IMR-90 (cell line): ENCODE measurements around the gene PEA15. TPM values are rescaled to one million over a fixed set of nuclear protein-coding genes. Genes with fewer than 3 reads are reported as not detected.

ENCODE experiments used
- ATAC-seq: fragments of 200-7000 bp; cut with Tn5 transposase; 2 replicates; pipeline ENCODE4 v1.9.1; 2020; ENCODE audit warnings: low read depth, mild to moderate bottlenecking, moderate library complexity
- BruUV-seq: library from RNA; stranded (reverse); fragments of 400-500 nt; replicated peaks from 2 replicates; lab custom pipeline; 2021; lab: Mats Ljungman, UMichigan
- CTCF ChIA-PET: fragments of 300-600 bp; formaldehyde crosslinking; extraction: SDS; loops from one replicate; lab custom pipeline; 2021; ENCODE audit warnings: antibody characterized with exemption; lab: Yijun Ruan, JAX
- POLR2A ChIA-PET: fragments of 300-600 bp; sonication (Branson Sonifier 250); formaldehyde crosslinking; loops from one replicate; lab custom pipeline; 2022; ENCODE audit warnings: antibody characterized with exemption; ENCODE audit not compliant: unreplicated experiment; lab: Charles Lee
- DNase-seq: peaks from one replicate; pipeline ENCODE4 v3.0.0; 2013
- H2AFZ ChIP-seq: replicated peaks from 2 replicates; pipeline ENCODE3; 2013; ENCODE audit warnings: low read length, mild to moderate bottlenecking; ENCODE audit not compliant: poor library complexity
- H2AK5ac ChIP-seq: 2 replicates; pipeline ENCODE4 v1.6.1; 2013; ENCODE audit warnings: low read depth, low read length, inconsistent platforms
- H2AK9ac ChIP-seq: replicated peaks from 2 replicates; pipeline ENCODE3; 2013; ENCODE audit warnings: mild to moderate bottlenecking, low read depth, low read length, moderate library complexity; ENCODE audit not compliant: poor library complexity
- H2BK120ac ChIP-seq: 2 replicates; pipeline ENCODE4 v1.6.1; 2013; ENCODE audit warnings: low read depth, low read length, inconsistent platforms
- H2BK15ac ChIP-seq: 3 replicates; pipeline ENCODE4 v1.6.1; 2013; ENCODE audit warnings: low read depth, low read length, inconsistent platforms
- H2BK20ac ChIP-seq: 2 replicates; pipeline ENCODE4 v1.6.1; 2013; ENCODE audit warnings: low read depth, mild to moderate bottlenecking, inconsistent platforms, low read length, moderate library complexity
- H2BK5ac ChIP-seq: 2 replicates; pipeline ENCODE4 v1.6.1; 2013; ENCODE audit warnings: mild to moderate bottlenecking, low read depth, low read length, inconsistent platforms; ENCODE audit not compliant: poor library complexity, severe bottlenecking
- H3K14ac ChIP-seq: replicated peaks from 2 replicates; pipeline ENCODE4 v1.6.1; 2013; ENCODE audit warnings: low read depth, low read length, inconsistent platforms
- H3K18ac ChIP-seq: 2 replicates; pipeline ENCODE4 v1.6.1; 2013; ENCODE audit warnings: low read depth, low read length, control low read depth
- H3K23ac ChIP-seq: 2 replicates; pipeline ENCODE4 v1.6.1; 2013; ENCODE audit warnings: low read depth, low read length, inconsistent platforms
- H3K27ac ChIP-seq: 2 replicates; pipeline ENCODE4 v1.5.1; 2013; ENCODE audit warnings: mild to moderate bottlenecking, control low read depth, low read length; ENCODE audit not compliant: insufficient read depth
- H3K27me3 ChIP-seq: 2 replicates; pipeline ENCODE4 v1.6.1; 2013; ENCODE audit warnings: low read length; ENCODE audit not compliant: control insufficient read depth, insufficient read depth
- H3K36me3 ChIP-seq: 2 replicates; pipeline ENCODE4 v1.6.1; 2013; ENCODE audit warnings: low read length, mixed read lengths; ENCODE audit not compliant: control insufficient read depth, insufficient read depth
- H3K4ac ChIP-seq: 2 replicates; pipeline ENCODE4 v1.6.1; 2013; ENCODE audit warnings: low read depth, low read length, inconsistent platforms
- H3K4me1 ChIP-seq: 2 replicates; pipeline ENCODE4 v1.6.1; 2013; ENCODE audit warnings: low read length, mixed read lengths; ENCODE audit not compliant: control insufficient read depth, insufficient read depth
- H3K4me2 ChIP-seq: 2 replicates; pipeline ENCODE4 v1.6.1; 2013; ENCODE audit warnings: low read depth, mild to moderate bottlenecking, control low read depth, low read length, moderate library complexity
- H3K4me3 ChIP-seq: 2 replicates; pipeline ENCODE4 v1.5.1; 2013; ENCODE audit warnings: low read depth, mild to moderate bottlenecking, control low read depth, low read length, moderate library complexity; ENCODE audit not compliant: insufficient read depth
- H3K56ac ChIP-seq: 2 replicates; pipeline ENCODE4 v1.6.1; 2013; ENCODE audit warnings: low read length, inconsistent platforms; ENCODE audit not compliant: insufficient read depth; ENCODE audit errors: extremely low read depth
- H3K79me1 ChIP-seq, 2 experiments: 2 replicates each; pipeline ENCODE4 v1.6.1; 2013; ENCODE audit warnings: low read length in 2 of 2, inconsistent platforms in 1 of 2, low read depth in 1 of 2
- H3K9ac ChIP-seq: 2 replicates; pipeline ENCODE4 v1.6.1; 2013; ENCODE audit warnings: low read depth, low read length, control low read depth
- H3K9me1 ChIP-seq: 2 replicates; pipeline ENCODE4 v1.6.1; 2013; ENCODE audit warnings: low read length, inconsistent platforms; ENCODE audit not compliant: insufficient read depth
- H3K9me3 ChIP-seq: 2 replicates; pipeline ENCODE4 v1.6.1; 2013; ENCODE audit warnings: low read length; ENCODE audit not compliant: control insufficient read depth, insufficient read depth
- H4K20me1 ChIP-seq: 2 replicates; pipeline ENCODE4 v1.6.1; 2013; ENCODE audit warnings: low read length, inconsistent platforms; ENCODE audit not compliant: insufficient read depth
- H4K5ac ChIP-seq: 2 replicates; pipeline ENCODE4 v1.6.1; 2013; ENCODE audit warnings: mild to moderate bottlenecking, low read depth, low read length, control low read depth
- H4K8ac ChIP-seq, 2 experiments: 2 replicates each; pipeline ENCODE4 v1.6.1; 2013; ENCODE audit warnings: low read depth in 2 of 2, low read length in 2 of 2, control low read depth in 1 of 2, inconsistent platforms in 1 of 2
- H4K91ac ChIP-seq: 2 replicates; pipeline ENCODE4 v1.6.1; 2013; ENCODE audit warnings: low read depth, low read length, inconsistent platforms; ENCODE audit not compliant: insufficient read depth
- MXI1 ChIP-seq: IDR thresholded peaks from 2 replicates; pipeline ENCODE4 v1.6.1; 2012; ENCODE audit warnings: low read depth, mild to moderate bottlenecking, low read length, moderate library complexity, borderline replicate concordance
- WGBS, 2 experiments: methylation state at CpG; one replicate each; pipeline versions ENCODE4 v1.1.5 to v1.1.7; 2013; ENCODE audit warnings: missing lambda C conversion rate in 2 of 2; ENCODE audit not compliant: insufficient read length in 1 of 2; ENCODE audit errors: extremely low coverage in 2 of 2; 5-methylcytosine and 5-hydroxymethylcytosine counted together
- dilution Hi-C: fragments of 300-500 bp; cut with HindIII; formaldehyde crosslinking; loops from one replicate; pipeline ENCODE4 v1.14.3; 2018; ENCODE audit warnings: low sequenced_read_pairs; ENCODE audit not compliant: unreplicated experiment
- in situ Hi-C: fragments of 300-500 bp; cut with MboI; formaldehyde crosslinking; loops from 3 replicates; pipeline ENCODE4 v1.14.3; 2019; ENCODE audit warnings: low sequenced_read_pairs, inconsistent platforms, mixed read lengths
- intact Hi-C: fragments of 100-400 bp; cut with micrococcal nuclease; formaldehyde crosslinking; loops from 2 replicates; pipeline ENCODE4 v1.10.0; 2022
- polyA plus RNA-seq, 3 experiments: library from polyadenylated mRNA; depleted of rRNA; stranded (reverse); fragments of >200 nt; gene quantifications; 2 replicates each; pipeline ENCODE4 v1.2.3, GENCODE V29; 2012; ENCODE audit warnings: low replicate concordance in 1 of 3
- total RNA-seq: library from RNA; depleted of rRNA; stranded (reverse); fragments of >200 nt; gene quantifications from 2 replicates; pipeline ENCODE4 v1.2.3, GENCODE V29; 2012

PEA15 gene
- total and polyA plus RNA-seq, 2 of the 4 experiments (the other 2 are of a cell fraction): 296 to 754 TPM

GRCh38 chr1:160260406-160261382 is 55.5 kb downstream of the PEA15 start:
- BruUV-seq: no TSS peak
- no peak overlapping the region for H4K8ac ChIP-seq
- DNase-seq: peak; percentile 89
- dilution Hi-C loops: no loop called here
- peak overlapping the region; percentile 91 for H2BK5ac ChIP-seq
- peak overlapping the region; percentile 71; the same call in 1 of the 2 replicates for H3K4me3 ChIP-seq
- H3K9me1 ChIP-seq: peaks cover 4% of the 10 kb centered on the region
- peak overlapping the region; percentile 19 for H2BK120ac ChIP-seq
- 0% methylated on average over 1 of the region's 6 CpGs; no CpG with 5 or more reads in 1 of the 2 experiments for WGBS, 2 experiments
- CTCF ChIA-PET: interaction anchor here (0.6 to 2.2 kb wide), 4 partner anchors 9 to 1618 kb away, joined by 4 to 26 read pairs (median 4); no protein-coding TSS in a partner anchor
- peak overlapping the region; percentile 36; the same call in 1 of the 2 replicates for H2AK5ac ChIP-seq
- H3K79me1 ChIP-seq: peaks cover 12 to 49% of the 10 kb centered on the region in 2 experiments; a peak in 3 of 4 replicates
- H3K4ac ChIP-seq: peak overlapping the region; percentile 24; the same call in 1 of the 2 replicates
- H4K5ac ChIP-seq: peak overlapping the region; percentile 4; the same call in 1 of the 2 replicates
- 0 out of 2 replicates have a peak overlapping the region, but pooled peaks have one; percentile 3 for H2BK20ac ChIP-seq
- no peaks in the 10 kb centered on the region for H3K27me3 ChIP-seq
- H3K56ac ChIP-seq: peak overlapping the region; percentile 29; the same call in 1 of the 2 replicates
- H3K9ac ChIP-seq: peak overlapping the region; percentile 54; the same call in 1 of the 2 replicates
- H2AFZ ChIP-seq: no peak overlapping the region
- peaks cover 2% of the 10 kb centered on the region; the same call in 1 of the 2 replicates for H3K4me1 ChIP-seq
- in situ Hi-C loops: no loop called here
- H2BK15ac ChIP-seq: no peak overlapping the region
- no peak overlapping the region; the same call in 1 of the 2 replicates for H4K91ac ChIP-seq
- peak overlapping the region; percentile 65 for H3K23ac ChIP-seq
- H2AK9ac ChIP-seq: no peak overlapping the region
- H3K9me3 ChIP-seq: no peaks in the 10 kb centered on the region
- no peak for ATAC-seq
- H3K4me2 ChIP-seq: peak overlapping the region; percentile 76
- H4K20me1 ChIP-seq: peaks cover 19% of the 10 kb centered on the region
- intact Hi-C loops: no loop called here
- H3K27ac ChIP-seq: peak overlapping the region; percentile 63; the same call in 1 of the 2 replicates
- no peaks in the 10 kb centered on the region for H3K36me3 ChIP-seq
- H3K14ac ChIP-seq: no peak overlapping the region; the same call in 1 of the 2 replicates
- peak overlapping the region; percentile 10; the same call in 1 of the 2 replicates for H3K18ac ChIP-seq
- POLR2A ChIA-PET: interaction anchor here (1.0 kb wide), 1 partner anchor 8 kb away, joined by 4 read pairs; no protein-coding TSS in a partner anchor
- TF ChIP-seq MXI1: no peak
